Measurements from ENCODE around the gene STRADB.

The STRADB gene

DNA sequence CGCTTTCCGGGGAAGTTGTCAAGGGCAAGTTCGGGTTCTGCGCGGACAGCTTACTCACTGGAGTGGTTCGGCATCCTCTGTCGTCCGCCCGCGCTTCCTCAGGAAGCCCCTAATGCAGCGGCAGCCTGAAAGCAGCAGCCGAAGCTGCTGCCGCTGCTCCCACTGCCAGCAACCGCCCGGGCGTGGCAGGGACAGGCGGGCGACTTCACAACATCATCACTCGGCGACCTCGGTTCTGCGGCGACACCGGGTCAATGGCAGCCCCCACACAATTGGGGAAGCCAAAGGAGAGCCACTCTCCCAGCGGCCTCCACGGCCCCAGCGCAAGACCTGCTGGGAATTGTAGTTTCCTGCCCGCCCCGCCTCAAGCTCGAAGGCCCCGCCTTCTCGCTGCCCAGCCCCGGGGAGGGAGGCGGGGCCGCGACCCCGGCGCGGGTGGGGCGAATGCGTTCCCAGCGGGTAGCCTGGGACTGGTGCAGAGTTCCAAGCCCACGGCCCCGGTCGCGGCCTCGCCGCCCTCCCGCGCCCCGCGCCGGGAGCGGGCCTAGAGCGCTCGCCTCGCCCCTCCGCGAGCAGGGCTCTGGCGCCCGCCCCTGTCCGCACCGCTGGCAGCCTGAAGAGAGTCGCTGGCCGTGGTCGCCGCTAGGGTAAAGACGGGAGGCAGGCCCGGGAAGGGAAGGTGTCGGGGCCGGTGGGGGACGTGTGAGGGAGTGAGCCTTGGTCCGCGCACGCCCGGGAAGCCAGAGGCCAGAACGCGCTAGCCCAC, at the start of gene STRADB, which contains the start of gene TRAK2:
Gene STRADB, plus strand, starts transcription at position 449 of the 766 bp plus-strand sequence. CDS start 3,101 bp downstream, outside the sequence.
Gene TRAK2, minus strand, starts transcription at position 167 of the 766 bp plus-strand sequence. CDS start 30,951 bp downstream, outside the sequence.
- TF ChIP-seq, protein P1, sequence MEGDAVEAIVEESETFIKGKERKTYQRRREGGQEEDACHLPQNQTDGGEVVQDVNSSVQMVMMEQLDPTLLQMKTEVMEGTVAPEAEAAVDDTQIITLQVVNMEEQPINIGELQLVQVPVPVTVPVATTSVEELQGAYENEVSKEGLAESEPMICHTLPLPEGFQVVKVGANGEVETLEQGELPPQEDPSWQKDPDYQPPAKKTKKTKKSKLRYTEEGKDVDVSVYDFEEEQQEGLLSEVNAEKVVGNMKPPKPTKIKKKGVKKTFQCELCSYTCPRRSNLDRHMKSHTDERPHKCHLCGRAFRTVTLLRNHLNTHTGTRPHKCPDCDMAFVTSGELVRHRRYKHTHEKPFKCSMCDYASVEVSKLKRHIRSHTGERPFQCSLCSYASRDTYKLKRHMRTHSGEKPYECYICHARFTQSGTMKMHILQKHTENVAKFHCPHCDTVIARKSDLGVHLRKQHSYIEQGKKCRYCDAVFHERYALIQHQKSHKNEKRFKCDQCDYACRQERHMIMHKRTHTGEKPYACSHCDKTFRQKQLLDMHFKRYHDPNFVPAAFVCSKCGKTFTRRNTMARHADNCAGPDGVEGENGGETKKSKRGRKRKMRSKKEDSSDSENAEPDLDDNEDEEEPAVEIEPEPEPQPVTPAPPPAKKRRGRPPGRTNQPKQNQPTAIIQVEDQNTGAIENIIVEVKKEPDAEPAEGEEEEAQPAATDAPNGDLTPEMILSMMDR (conservative IDR thresholded peaks at IDR 0.05; ENCODE audit: low read depth, low read length), result peak; percentile 0
- H3K4me3 ChIP-seq (ENCODE audit: low read length), result peak within 1 kb of the TSS; percentile 98

GRCh38 chr2:201401815-201402214, 49.7 kb upstream of the STRADB start:
- no peak for DNase-seq (ENCODE audit: low read depth)

More for the DNA sequence above, at the start of gene STRADB, which contains the start of gene TRAK2:
- peak; percentile 81 for DNase-seq (ENCODE audit: low read depth)

DNA sequence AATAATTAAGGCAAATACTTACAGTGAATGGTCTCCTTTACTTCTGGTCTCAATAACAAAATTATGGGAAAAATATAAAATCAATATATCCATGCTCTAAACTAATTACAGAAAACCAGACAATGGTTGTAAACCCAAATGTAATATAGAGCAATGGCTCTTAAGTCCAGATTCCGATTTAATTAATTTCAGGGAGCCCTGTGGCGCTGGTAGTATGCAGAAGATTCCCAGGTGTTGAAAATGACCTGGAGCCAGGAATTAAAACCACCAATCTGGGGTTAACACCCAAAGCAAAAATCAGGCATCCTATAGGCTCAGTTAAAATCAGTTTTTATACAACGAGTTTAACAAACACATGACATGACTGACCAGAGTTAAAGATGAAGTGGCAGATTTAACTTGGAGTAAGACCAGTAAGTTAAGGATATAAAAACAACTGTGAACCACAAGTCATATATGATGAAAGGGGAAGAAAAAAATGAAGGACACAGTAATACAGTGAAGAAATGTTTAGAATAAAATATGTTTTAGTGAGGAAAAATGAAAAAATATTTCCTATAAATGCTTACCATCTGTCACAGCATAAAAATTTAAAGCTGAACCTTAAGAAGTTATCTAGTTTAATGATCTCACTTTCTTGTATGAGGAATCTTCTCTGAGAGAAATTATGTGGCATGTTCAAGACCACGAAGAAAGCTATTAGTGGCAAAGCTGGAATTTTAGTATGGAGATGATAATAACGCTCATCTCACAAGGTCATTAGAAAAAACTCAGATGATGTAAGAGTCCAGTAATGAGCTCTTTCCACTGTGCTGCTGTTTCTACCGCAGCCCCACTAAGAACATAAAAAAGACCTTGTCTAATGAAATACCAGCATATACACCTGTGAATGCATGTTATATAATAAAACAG, 48.6 kb upstream of the STRADB start:
- no peak overlapping the region for H3K4me3 ChIP-seq (ENCODE audit: low read length)
- no peak for DNase-seq (ENCODE audit: low read depth)
- TF ChIP-seq, protein P1 (conservative IDR thresholded peaks at IDR 0.05; ENCODE audit: low read depth, low read length), result no peak

More at GRCh38 chr2:201401815-201402214, 49.7 kb upstream of the STRADB start:
- TF ChIP-seq, protein P1 (conservative IDR thresholded peaks at IDR 0.05; ENCODE audit: low read depth, low read length), result no peak
- H3K4me3 ChIP-seq (ENCODE audit: low read length), result no peak overlapping the region

DNA sequence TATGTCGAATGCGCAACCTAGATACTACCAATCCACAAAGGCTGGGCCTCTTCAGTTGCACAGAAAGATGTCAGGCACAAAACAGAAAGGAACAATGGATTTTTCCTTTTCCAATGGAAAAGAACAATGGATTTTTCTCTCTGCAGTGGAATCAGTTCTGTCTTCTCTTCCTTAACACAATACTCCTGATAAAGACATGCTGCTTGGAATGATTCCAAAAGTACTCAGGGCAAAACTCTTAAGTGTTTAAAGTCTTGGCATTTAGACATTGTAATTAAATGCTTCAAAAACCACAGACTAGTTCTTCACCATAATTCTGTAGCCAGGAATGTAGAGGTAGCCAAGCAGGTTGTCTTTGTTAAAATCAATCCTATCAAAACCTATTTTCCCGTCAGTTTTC, 47.7 kb upstream of the STRADB start:
- peak; percentile 77 for DNase-seq (ENCODE audit: low read depth)
- TF ChIP-seq, protein P1 (conservative IDR thresholded peaks at IDR 0.05; ENCODE audit: low read depth, low read length), result no peak

DNA sequence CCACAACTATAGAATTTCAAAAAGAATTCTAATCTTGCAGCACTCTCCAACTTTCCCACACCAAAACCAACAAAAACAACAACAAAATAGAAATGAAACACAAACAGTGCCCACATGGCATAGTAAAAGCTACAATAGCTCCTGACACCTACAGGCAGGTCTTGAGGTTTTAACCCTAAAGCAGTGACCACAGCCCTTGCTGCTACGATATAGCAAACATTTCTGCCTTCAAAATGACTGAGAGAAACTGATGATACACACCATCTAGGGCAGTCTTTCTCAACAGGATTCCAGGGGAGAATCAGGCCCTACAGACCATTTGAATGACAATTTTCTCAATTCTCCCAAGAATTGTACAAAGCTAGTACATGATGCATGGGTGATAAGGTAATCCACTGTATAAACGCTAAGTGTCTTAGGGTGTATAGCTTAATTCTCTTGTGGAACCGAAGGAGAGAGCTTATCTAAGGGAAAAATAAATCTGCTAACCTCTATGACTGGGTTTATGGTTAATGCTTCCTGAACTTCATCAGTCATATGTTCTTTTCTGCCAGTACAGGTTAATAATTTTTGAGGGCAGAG, 46.8 kb upstream of the STRADB start:
- TF ChIP-seq, protein P1 (conservative IDR thresholded peaks at IDR 0.05; ENCODE audit: low read depth, low read length), result no peak
- DNase-seq (ENCODE audit: low read depth), result no peak
- peak overlapping the region; percentile 4 for H3K4me3 ChIP-seq (ENCODE audit: low read length)

More for the DNA sequence above, 47.7 kb upstream of the STRADB start:
- peak overlapping the region; percentile 11 for H3K4me3 ChIP-seq (ENCODE audit: low read length)

DNA sequence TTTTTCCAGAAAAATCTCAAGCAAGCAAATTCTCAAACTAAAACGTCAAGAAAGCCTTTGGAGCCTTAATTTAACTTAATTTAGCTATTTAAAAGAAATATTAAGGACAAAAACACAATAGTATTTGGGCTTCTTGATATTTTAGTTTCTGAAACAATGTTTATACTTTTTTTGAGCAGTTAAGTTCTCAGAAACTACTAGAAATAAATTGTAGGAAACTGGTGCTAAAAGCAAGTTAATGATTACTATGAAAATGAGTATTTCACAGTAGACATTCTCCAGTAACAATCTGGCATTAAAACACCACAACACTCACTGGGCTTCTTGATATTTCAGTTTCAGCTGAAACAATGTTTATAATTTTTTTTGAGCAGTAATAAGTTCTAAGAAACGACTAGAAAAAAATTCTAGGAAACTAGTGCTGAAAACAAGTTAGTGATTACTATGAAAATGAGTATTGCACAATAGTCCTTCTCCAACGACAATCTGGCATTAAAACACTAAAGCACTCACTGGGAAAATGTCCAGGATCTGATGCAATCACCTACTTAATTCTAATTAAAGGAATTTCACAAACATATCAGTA, 45.4 kb upstream of the STRADB start:
- peak; percentile 82 for DNase-seq (ENCODE audit: low read depth)
- peak overlapping the region; percentile 45 for H3K4me3 ChIP-seq (ENCODE audit: low read length)

More for the DNA sequence above, 45.4 kb upstream of the STRADB start:
- TF ChIP-seq, protein P1 (conservative IDR thresholded peaks at IDR 0.05; ENCODE audit: low read depth, low read length), result no peak
